K562 (cell line): ENCODE data around the gene ATG4C. TPM values are rescaled to one million over a fixed set of nuclear protein-coding genes. Genes with fewer than 3 reads are reported as not detected.
"Not testable (repeated sequence)": the region's sequence is repeated elsewhere in the genome, so short reads cannot be mapped to it uniquely, and the experiment has no call there.

ENCODE experiments used
- ATAC-seq: fragments of 200-7000 bp; cut with Tn5 transposase; 3 replicates; pipeline ENCODE4 v1.9.1; 2020; ENCODE audit warnings: moderate library complexity
- BruUV-seq: library from RNA; stranded (reverse); fragments of 400-500 nt; replicated peaks from 2 replicates; lab custom pipeline; 2021; lab: Mats Ljungman, UMichigan
- CTCF ChIA-PET: fragments of 300-600 bp; formaldehyde crosslinking; extraction: SDS; loops from one replicate; lab custom pipeline; 2021; ENCODE audit warnings: low intra/inter-chr PET ratio; lab: Yijun Ruan, JAX
- POLR2A ChIA-PET: fragments of 300-600, 350-650 bp; sonication (Branson Sonifier 250); formaldehyde crosslinking; extraction: SDS; loops from one replicate; lab custom pipeline; 2021; ENCODE audit warnings: antibody characterized with exemption, inconsistent platforms; lab: Yijun Ruan, JAX
- DNase-seq, 4 experiments: peaks; one replicate each; pipeline versions ENCODE4 v3.0.0 to v3.0.0-alpha.2; 2011 to 2018; ENCODE audit warnings: low spot score in 3 of 4, mixed read lengths in 3 of 4; ENCODE audit errors: extremely low read depth in 1 of 4
- FAIRE-seq: peaks from 2 replicates; lab custom pipeline; 2011; peaks lifted over from hg19 to GRCh38; lab: Jason Lieb, UNC
- H2AFZ ChIP-seq: 2 replicates; pipeline ENCODE4 v1.6.0; 2011; ENCODE audit warnings: low read depth, low read length, control low read depth, inconsistent platforms
- H3K27ac ChIP-seq: fragments of 200-600 bp; 3 replicates; pipeline ENCODE4 v1.8.0; 2011; ENCODE audit warnings: low read depth, mild to moderate bottlenecking, control low read depth, inconsistent platforms, low read length, moderate library complexity, mixed read lengths; ENCODE audit errors: extremely low read depth
- H3K27me3 ChIP-seq, 2 experiments: fragments of 300-600 bp in 1 of 2; 2 replicates in 1 of 2; 3 replicates in 1 of 2; pipeline versions ENCODE4 v1.6.0 to v1.8.0; 2011; ENCODE audit warnings: inconsistent platforms in 2 of 2, low read length in 2 of 2, mild to moderate bottlenecking in 1 of 2, mixed read lengths in 1 of 2, moderate library complexity in 1 of 2; ENCODE audit not compliant: control insufficient read depth in 2 of 2, insufficient read depth in 2 of 2
- H3K36me3 ChIP-seq: fragments of 300-600 bp; 3 replicates; pipeline ENCODE4 v1.8.0; 2011; ENCODE audit warnings: mild to moderate bottlenecking, low read length, inconsistent platforms; ENCODE audit not compliant: control insufficient read depth, insufficient read depth
- H3K4me1 ChIP-seq, 2 experiments: fragments of 200-600 bp in 1 of 2; replicated peaks in 1 of 2; 2 replicates in 1 of 2; 3 replicates in 1 of 2; pipeline versions ENCODE4 v1.5.1 to v1.8.0; 2011; ENCODE audit warnings: inconsistent platforms in 2 of 2, low read length in 2 of 2, mild to moderate bottlenecking in 1 of 2, mixed read lengths in 1 of 2, moderate library complexity in 1 of 2; ENCODE audit not compliant: control insufficient read depth in 2 of 2, insufficient read depth in 2 of 2
- H3K4me2 ChIP-seq: 2 replicates; pipeline ENCODE4 v1.6.1; 2011; ENCODE audit warnings: low read length, control low read depth, inconsistent platforms, mixed read lengths; ENCODE audit not compliant: insufficient read depth
- H3K4me3 ChIP-seq: fragments of 200-600 bp; sonication (generic), shearing (Covaris generic); 2 replicates; pipeline ENCODE4 v1.5.1; 2016; ENCODE audit warnings: control low read depth, inconsistent platforms
- H3K79me2 ChIP-seq: fragments of 200-600 bp; 3 replicates; pipeline ENCODE4 v1.8.0; 2011; ENCODE audit warnings: low read length, inconsistent platforms; ENCODE audit not compliant: control insufficient read depth, insufficient read depth
- H3K9ac ChIP-seq, 2 experiments: 2 replicates each; pipeline versions ENCODE4 v1.6.0 to v1.6.1; 2011; ENCODE audit warnings: low read depth in 2 of 2, low read length in 2 of 2, control low read depth in 1 of 2, inconsistent platforms in 1 of 2, mild to moderate bottlenecking in 1 of 2, mixed read lengths in 1 of 2; ENCODE audit not compliant: insufficient read depth in 1 of 2
- H3K9me1 ChIP-seq: one replicate; pipeline ENCODE4 v1.6.0; 2011; ENCODE audit warnings: inconsistent platforms, mild to moderate bottlenecking, low read length, moderate library complexity; ENCODE audit not compliant: control insufficient read depth, insufficient read depth
- H3K9me3 ChIP-seq: replicated peaks from 2 replicates; pipeline ENCODE4 v1.5.1; 2011; ENCODE audit warnings: low read depth, low read length, inconsistent platforms; ENCODE audit not compliant: control insufficient read depth, insufficient read depth
- H4K20me1 ChIP-seq: replicated peaks from 2 replicates; pipeline ENCODE4 v1.6.1; 2011; ENCODE audit warnings: low read length, inconsistent platforms, mixed read lengths; ENCODE audit not compliant: control insufficient read depth, insufficient read depth
- CEBPB ChIP-seq: fragments of 450-650 bp; IDR thresholded peaks from 2 replicates; pipeline ENCODE4 v1.6.1; 2016; ENCODE audit warnings: missing genetic modification characterization, missing compliant biosample characterization
- CHD1 ChIP-seq: fragments of 200-600 bp; sonication (generic); IDR thresholded peaks from one replicate; pipeline ENCODE4 v1.6.1; 2012; ENCODE audit warnings: mild to moderate bottlenecking, moderate library complexity, low read length, inconsistent platforms
- CTBP1 ChIP-seq: fragments of 450-650 bp; IDR thresholded peaks from 2 replicates; pipeline ENCODE4 v1.6.1; 2016; ENCODE audit warnings: borderline replicate concordance
- IRF9 ChIP-seq: fragments of 450-650 bp; IDR thresholded peaks from 2 replicates; pipeline ENCODE4 v1.6.1; 2016; ENCODE audit warnings: missing biosample characterization, missing genetic modification characterization
- LEF1 ChIP-seq: fragments of 450-650 bp; IDR thresholded peaks from 2 replicates; pipeline ENCODE4 v1.6.1; 2016; ENCODE audit warnings: mild to moderate bottlenecking
- NFIX ChIP-seq: fragments of 250-450 bp; sonication (Bioruptor Pico); IDR thresholded peaks from 2 replicates; pipeline ENCODE4 v1.4.0; 2020; ENCODE audit warnings: low read depth, mild to moderate bottlenecking, moderate library complexity
- SAFB ChIP-seq: fragments of 200-400 bp; formaldehyde crosslinking; IDR thresholded peaks from 2 replicates; pipeline ENCODE4 v1.6.1; 2017; ENCODE audit warnings: low read depth, low read length, borderline replicate concordance
- SIX5 ChIP-seq, 2 experiments: IDR thresholded peaks; 2 replicates each; pipeline ENCODE4 v1.6.1; 2011; ENCODE audit warnings: low read length in 2 of 2, borderline replicate concordance in 1 of 2, low read depth in 1 of 2, mild to moderate bottlenecking in 1 of 2, moderate library complexity in 1 of 2; ENCODE audit not compliant: insufficient read depth in 1 of 2
- ZNF239 ChIP-seq: fragments of 250-450 bp; sonication (Bioruptor Pico); IDR thresholded peaks from 2 replicates; pipeline ENCODE4 v1.4.0; 2020; ENCODE audit warnings: mild to moderate bottlenecking
- ZNF384 ChIP-seq: IDR thresholded peaks from 2 replicates; pipeline ENCODE4 v1.6.1; 2012; ENCODE audit warnings: low read depth, low read length, improper control_type of control experiment
- ZNF57 ChIP-seq: fragments of 450-650 bp; formaldehyde crosslinking; IDR thresholded peaks from 2 replicates; pipeline ENCODE4 v1.4.0; 2020; ENCODE audit warnings: mild to moderate bottlenecking, moderate library complexity
- ZNF707 ChIP-seq: fragments of 250-450 bp; sonication (Bioruptor Pico); conservative IDR thresholded peaks from 2 replicates; pipeline ENCODE4 v1.8.0; 2022; ENCODE audit warnings: inconsistent platforms, mild to moderate bottlenecking, moderate library complexity
- WGBS: fragments of 100-300 bp; shearing (Covaris generic); methylation state at CpG from one replicate; pipeline ENCODE4 v1.1.6; 2016; ENCODE audit warnings: low coverage, mixed read lengths; ENCODE audit not compliant: insufficient coverage; ENCODE audit errors: missing lambda C conversion rate; 5-methylcytosine and 5-hydroxymethylcytosine counted together
- in situ Hi-C: fragments of 300-500 bp; cut with MboI; formaldehyde crosslinking; loops from 4 replicates; pipeline ENCODE4 v1.15.0; 2018; ENCODE audit warnings: inconsistent platforms, mixed read lengths
- intact Hi-C: fragments of 100-400 bp; cut with micrococcal nuclease; formaldehyde crosslinking; loops from 2 replicates; pipeline ENCODE4 v1.14.2; 2022
- polyA plus RNA-seq, 8 experiments: library from polyadenylated mRNA; depleted of rRNA in 4 of 8; stranded (reverse) in 5 of 8; unstranded in 3 of 8; fragments of >200 nt; fragmentation: Nextera tagmentation in 2 of 8; fragmentation: Illumina TruSeq in 1 of 8; extraction: Ambion mirVana in 2 of 8; extraction: Trizol in 1 of 8; gene quantifications; 2 replicates each; pipeline versions ENCODE4 v1.2.1 to v1.2.3, GENCODE V29; 2011 to 2014; ENCODE audit warnings: inconsistent platforms in 1 of 8, missing spikeins in 1 of 8
- total RNA-seq, 7 experiments: library from RNA; depleted of rRNA in 6 of 7; stranded (reverse); fragments of >200 nt in 6 of 7; fragmentation: Illumina TruSeq in 2 of 7; extraction: Trizol in 2 of 7; gene quantifications; 2 replicates each; pipeline versions ENCODE4 v1.2.1 to v1.2.3, GENCODE V29; 2011 to 2021; ENCODE audit warnings: low replicate concordance in 1 of 7

Gene ATG4C
- total and polyA plus RNA-seq, 9 of the 15 experiments (the other 6 are each of a cell fraction or from before 2014, with no cell fraction given) = 7.6 to 35.8 (median 16.1) TPM

GRCh38 chr1:62782544-62783212, 1.3 kb upstream of the ATG4C start:
- POLR2A ChIA-PET = interaction anchor here (0.6 kb wide), 1 partner anchor 97 kb away, joined by 3 read pairs; no protein-coding TSS in a partner anchor
- H3K4me2 ChIP-seq, in situ Hi-C loops, H3K4me1 ChIP-seq, H3K9me3 ChIP-seq, FAIRE-seq, H3K9ac ChIP-seq, BruUV-seq, H3K27ac ChIP-seq, ATAC-seq, H2AFZ ChIP-seq, H3K4me3 ChIP-seq, intact Hi-C loops, DNase-seq, H3K36me3 ChIP-seq, H3K9me1 ChIP-seq, CTCF ChIA-PET, H3K27me3 ChIP-seq, H4K20me1 ChIP-seq: not testable (repeated sequence)
- H3K79me2 ChIP-seq = peaks cover 35% of the 10 kb centered on the region
- TF ChIP-seq CEBPB (tag) = 0 out of 2 replicates have a peak, but pooled peaks have one; percentile 0
- 86% methylated on average over 13 of the region's 23 CpGs for WGBS

GRCh38 chr1:62784509-62785365, 805 bp downstream of the ATG4C start:
- Histone ChIP-seq H3K9me1 (no peaks in the 10 kb centered on the region), H4K20me1 (no peaks in the 10 kb centered on the region), H3K79me2 (peaks cover 50% of the 10 kb centered on the region), H3K9ac (peak overlapping the region; percentile 90 to 98), H3K4me1 (peaks cover 0 to 2% of the 10 kb centered on the region in 2 experiments; a peak in 3 of 5 replicates), H3K4me3 (peak overlapping the region; percentile 83), H3K36me3 (no peaks in the 10 kb centered on the region), H3K27ac (peak overlapping the region; percentile 99), H3K9me3 (no peaks in the 10 kb centered on the region), H2AFZ (peak overlapping the region; percentile 100), H3K27me3 (no peaks in the 10 kb centered on the region), H3K4me2 (peak overlapping the region; percentile 97)
- WGBS = 3% methylated on average over 12 of the region's 12 CpGs
- POLR2A ChIA-PET = interaction anchor here (0.6 to 0.9 kb wide), 3 partner anchors 9 to 245 kb away, joined by 3 to 5 read pairs (median 3); no protein-coding TSS in a partner anchor
- DNase-seq (peak in 3 of 4 experiments; percentile 9 to 24 (median 20)), FAIRE-seq (no peak), ATAC-seq (peak; percentile 81)
- intact Hi-C loops (loop anchor here (2.0 kb wide), 1 partner anchor 16 kb away; no protein-coding TSS in a partner anchor), in situ Hi-C loops (no loop called here)
- BruUV-seq = no TSS peak
- CTCF ChIA-PET = interaction anchor here (0.6 kb wide), 1 partner anchor 60 kb away, joined by 3 read pairs; no protein-coding TSS in a partner anchor
- no peak for TF ChIP-seq ZNF239 (CRISPR knock-in tag)
- no peak for TF ChIP-seq NFIX (CRISPR knock-in tag)
- no peak for TF ChIP-seq CHD1
- TF ChIP-seq CTBP1 = no peak
- TF ChIP-seq SIX5 (IDR thresholded peaks at IDR 0.05; ENCODE audit: borderline replicate concordance in 1 of 2, insufficient read depth in 1 of 2, low read depth in 1 of 2, low read length in 2 of 2) = no peak
- TF ChIP-seq ZNF384 = no peak
- TF ChIP-seq SAFB = no peak
- TF ChIP-seq IRF9 = no peak
- TF ChIP-seq ZNF707 (CRISPR knock-in tag) = no peak
- no peak for TF ChIP-seq ZNF57 (CRISPR knock-in tag)
- TF ChIP-seq LEF1 = 0 out of 2 replicates have a peak, but pooled peaks have one; percentile 8
